Endothelial cell (in vitro differentiated cells): ENCODE measurements around the gene SELENBP1. TPM values are rescaled to one million over a fixed set of nuclear protein-coding genes. Genes with fewer than 3 reads are reported as not detected.
"Not testable (repeated sequence)": the region's sequence is repeated elsewhere in the genome, so short reads cannot be mapped to it uniquely, and the experiment has no call there.

Experiments used
- DNase-seq: peaks from one replicate; pipeline ENCODE4 v3.0.0; 2021; ENCODE audit warnings: low spot score
- H3K27ac Mint-ChIP-seq: one replicate; pipeline ENCODE4 v1.8.0; 2021; ENCODE audit warnings: mixed read lengths, inconsistent platforms; ENCODE audit not compliant: unreplicated experiment
- H3K27me3 Mint-ChIP-seq: one replicate; pipeline ENCODE4 v1.8.0; 2021; ENCODE audit warnings: mild to moderate bottlenecking, moderate library complexity, mixed read lengths, inconsistent platforms; ENCODE audit not compliant: unreplicated experiment
- H3K36me3 Mint-ChIP-seq: one replicate; pipeline ENCODE4 v1.8.0; 2021; ENCODE audit warnings: mild to moderate bottlenecking, low read depth, mixed read lengths, inconsistent platforms; ENCODE audit not compliant: unreplicated experiment
- H3K4me1 Mint-ChIP-seq: one replicate; pipeline ENCODE4 v1.8.0; 2021; ENCODE audit warnings: mild to moderate bottlenecking, mixed read lengths, inconsistent platforms; ENCODE audit not compliant: unreplicated experiment
- H3K4me3 Mint-ChIP-seq: one replicate; pipeline ENCODE4 v1.8.0; 2021; ENCODE audit warnings: mild to moderate bottlenecking, mixed read lengths, inconsistent platforms; ENCODE audit not compliant: unreplicated experiment
- H3K9me3 Mint-ChIP-seq: one replicate; pipeline ENCODE4 v1.8.0; 2021; ENCODE audit warnings: mixed read lengths, inconsistent platforms; ENCODE audit not compliant: unreplicated experiment
- CTCF ChIP-seq: fragments of 200-600 bp; sonication (generic); IDR thresholded peaks from one replicate; pipeline ENCODE4 v1.5.0; 2021; ENCODE audit warnings: antibody characterized with exemption; ENCODE audit not compliant: unreplicated experiment
- total RNA-seq: library from RNA; stranded (reverse); fragmentation: NEBNext Ultra II Directional; extraction: Animal tissue kit (Norgen Biotek cat#: 25700); gene quantifications from one replicate; pipeline ENCODE4 v1.2.1, GENCODE V29; 2021; ENCODE audit not compliant: unreplicated experiment

SELENBP1 gene
- total RNA-seq, 1 donor from 2014 or later: 15.6 TPM

GRCh38 chr1:151402764-151403163 lies 30.3 kb upstream of the SELENBP1 start:
- H3K36me3 Mint-ChIP-seq: peaks cover 45% of the 10 kb centered on the region
- H3K27me3 Mint-ChIP-seq: peaks cover 4% of the 10 kb centered on the region
- H3K27ac Mint-ChIP-seq: no peak overlapping the region
- DNase-seq: no peak
- TF ChIP-seq CTCF: no peak
- peaks cover 19% of the 10 kb centered on the region for H3K4me1 Mint-ChIP-seq
- no peak overlapping the region for H3K4me3 Mint-ChIP-seq
- no peaks in the 10 kb centered on the region for H3K9me3 Mint-ChIP-seq

- peak overlapping the region; percentile 27 for H3K4me3 Mint-ChIP-seq
- peaks cover 38% of the 10 kb centered on the region for H3K36me3 Mint-ChIP-seq
- no peak for DNase-seq
- H3K27ac Mint-ChIP-seq: peak overlapping the region; percentile 36
- H3K9me3 Mint-ChIP-seq: no peaks in the 10 kb centered on the region
- H3K27me3 Mint-ChIP-seq: peaks cover 4% of the 10 kb centered on the region
- H3K4me1 Mint-ChIP-seq: peaks cover 19% of the 10 kb centered on the region
- TF ChIP-seq CTCF: no peak
These were observed 29.4 kb upstream of the SELENBP1 start for GRCh38 chr1:151401860-151402259.

GRCh38 chr1:151401125-151401788 lies 28.8 kb upstream of the SELENBP1 start:
- Mint-ChIP-seq H3K4me3 (peak overlapping the region; percentile 96), H3K4me1 (peaks cover 19% of the 10 kb centered on the region), H3K36me3 (peaks cover 32% of the 10 kb centered on the region), H3K27me3 (peaks cover 4% of the 10 kb centered on the region), H3K9me3 (no peaks in the 10 kb centered on the region), H3K27ac (peak overlapping the region; percentile 99)
- no peak for TF ChIP-seq CTCF
- DNase-seq: no peak

- peak; percentile 67 for DNase-seq
- TF ChIP-seq CTCF: no peak
- Mint-ChIP-seq H3K27ac (peak within 1 kb of the TSS; percentile 99), H3K4me1 (peaks cover 19% of the 10 kb centered on the region), H3K27me3 (peaks cover 4% of the 10 kb centered on the region), H3K36me3 (peaks cover 22% of the 10 kb centered on the region), H3K9me3 (no peaks in the 10 kb centered on the region), H3K4me3 (peak within 1 kb of the TSS; percentile 96)
These were observed 27.0 kb upstream of the SELENBP1 start, which contains the start of gene PSMB4 for GRCh38 chr1:151399324-151400171. Gene PSMB4 (plus strand): TSS chr1:151399573. CDS start chr1:151399588, 15 bp downstream.

- peaks cover 13% of the 10 kb centered on the region for H3K36me3 Mint-ChIP-seq
These were observed 23.8 kb upstream of the SELENBP1 start for GRCh38 chr1:151396265-151396664.

More at GRCh38 chr1:151396265-151396664, 23.8 kb upstream of the SELENBP1 start:
- H3K27me3 Mint-ChIP-seq, H3K27ac Mint-ChIP-seq, DNase-seq, H3K4me3 Mint-ChIP-seq, H3K9me3 Mint-ChIP-seq: not testable (repeated sequence)
- H3K4me1 Mint-ChIP-seq: peaks cover 16% of the 10 kb centered on the region
